Mammary microvascular endothelial cell (primary cell): ENCODE results near the gene SETD7. TPM values are rescaled to one million over a fixed set of nuclear protein-coding genes. Genes with fewer than 3 reads are reported as not detected.

Experiments used
- total RNA-seq: library from RNA; depleted of rRNA; stranded (reverse); fragments of >200 nt; gene quantifications from 2 replicates; pipeline ENCODE4 v1.2.3, GENCODE V29; 2015

The SETD7 gene
- 44.3 and 47.2 TPM in 2 replicates for total RNA-seq

DNA sequence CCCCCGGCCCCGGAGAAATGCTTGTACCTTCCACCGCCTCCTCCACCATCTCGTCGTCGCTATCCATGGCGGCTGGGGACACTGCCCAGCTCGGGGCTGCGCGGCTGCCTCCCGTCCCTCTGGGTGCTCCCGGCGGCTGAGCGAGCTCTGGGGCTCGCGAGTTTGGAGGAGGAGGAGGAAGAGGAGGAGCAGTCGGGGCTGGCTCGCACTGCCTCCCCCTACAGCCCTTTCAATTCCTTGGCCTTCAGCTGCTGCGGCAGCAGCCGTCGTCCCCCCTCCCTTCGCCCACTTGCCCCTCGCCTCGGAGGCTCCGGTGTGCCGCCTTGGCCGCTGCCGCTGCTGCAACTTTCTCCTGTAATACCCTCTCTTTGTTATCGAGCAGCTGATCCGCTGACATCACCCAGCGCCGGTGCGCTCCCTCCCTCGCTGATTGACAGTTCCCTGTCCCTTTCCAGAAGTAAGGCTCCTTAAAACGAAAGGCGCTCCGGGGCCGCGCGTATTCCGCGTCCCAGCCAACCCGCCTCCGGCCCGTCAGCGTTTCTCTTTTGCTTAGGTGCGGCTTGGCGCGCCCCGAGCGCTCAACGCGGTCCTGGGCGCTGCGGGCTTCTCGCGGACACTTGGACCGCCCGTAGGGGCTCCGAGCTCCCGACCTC lies at the start of gene SETD7:
Gene SETD7, minus strand, starts transcription at position 149 of the 653 bp plus-strand sequence. Its CDS starts 82 bp downstream, at position 67.

DNA sequence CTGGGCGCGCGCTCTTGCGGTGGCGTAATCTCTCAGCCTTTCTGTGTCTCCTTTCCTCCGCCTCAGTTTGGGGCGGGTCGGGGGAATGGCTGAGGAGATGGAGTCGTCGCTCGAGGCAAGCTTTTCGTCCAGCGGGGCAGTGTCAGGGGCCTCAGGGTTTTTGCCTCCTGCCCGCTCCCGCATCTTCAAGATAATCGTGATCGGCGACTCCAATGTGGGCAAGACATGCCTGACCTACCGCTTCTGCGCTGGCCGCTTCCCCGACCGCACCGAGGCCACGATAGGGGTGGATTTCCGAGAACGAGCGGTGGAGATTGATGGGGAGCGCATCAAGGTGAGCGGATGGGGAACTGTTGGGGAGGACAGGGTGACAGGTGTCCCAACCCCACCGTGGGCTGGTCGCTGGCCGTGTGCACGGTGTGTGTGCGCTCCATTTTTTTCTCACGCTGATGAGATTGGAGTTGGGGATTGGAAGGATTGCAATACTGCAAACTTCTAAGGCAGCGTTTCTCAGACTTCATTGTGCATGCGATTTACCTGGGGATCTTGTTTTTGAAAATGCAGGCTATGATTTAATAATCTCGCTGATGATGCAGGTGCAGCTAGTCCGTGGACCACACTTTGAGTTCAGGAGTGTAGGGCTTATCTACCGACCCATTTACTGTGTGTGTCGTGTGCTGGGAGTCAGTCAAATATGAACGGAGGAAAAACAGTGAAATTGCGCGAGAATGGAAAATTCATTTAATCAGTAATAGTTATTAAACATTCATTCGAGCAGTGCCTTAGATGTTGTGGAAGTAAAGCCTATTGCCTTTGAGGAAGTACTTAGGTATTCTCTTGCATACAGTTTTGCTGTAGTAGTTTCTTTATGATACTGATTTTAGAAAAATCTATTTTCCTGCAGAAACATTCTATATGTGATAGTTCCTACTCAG lies 101.6 kb downstream of the SETD7 start, which contains the start of gene RAB33B:
Gene RAB33B, plus strand, starts transcription at position 11 of the 935 bp plus-strand sequence. Its CDS starts 75 bp downstream, at position 86.

Other genes starting within 250 kb of the SETD7 start
- 11.9 and 12.3 TPM in 2 replicates for gene RAB33B, start 102.1 kb downstream of the SETD7 start, total RNA-seq
- 96.9 and 99.9 TPM in 2 replicates for gene MGST2, start 109.6 kb upstream of the SETD7 start, total RNA-seq